Stimulated activated CD4-positive, alpha-beta T cell treated with anti-CD3 and anti-CD28 coated beads, Interleukin-1b, Interleukin-23, amount 100 ng/mL, for 48 hours (primary cell): Measurements from ENCODE around the gene OR6B3.
A peak's percentile ranks its signal among the peaks of the same experiment; 100 is the strongest.

Experiments used
- DNase-seq: peaks from one replicate; pipeline ENCODE4 v3.0.0-alpha.2; 2020

The OR6B3 gene

DNA sequence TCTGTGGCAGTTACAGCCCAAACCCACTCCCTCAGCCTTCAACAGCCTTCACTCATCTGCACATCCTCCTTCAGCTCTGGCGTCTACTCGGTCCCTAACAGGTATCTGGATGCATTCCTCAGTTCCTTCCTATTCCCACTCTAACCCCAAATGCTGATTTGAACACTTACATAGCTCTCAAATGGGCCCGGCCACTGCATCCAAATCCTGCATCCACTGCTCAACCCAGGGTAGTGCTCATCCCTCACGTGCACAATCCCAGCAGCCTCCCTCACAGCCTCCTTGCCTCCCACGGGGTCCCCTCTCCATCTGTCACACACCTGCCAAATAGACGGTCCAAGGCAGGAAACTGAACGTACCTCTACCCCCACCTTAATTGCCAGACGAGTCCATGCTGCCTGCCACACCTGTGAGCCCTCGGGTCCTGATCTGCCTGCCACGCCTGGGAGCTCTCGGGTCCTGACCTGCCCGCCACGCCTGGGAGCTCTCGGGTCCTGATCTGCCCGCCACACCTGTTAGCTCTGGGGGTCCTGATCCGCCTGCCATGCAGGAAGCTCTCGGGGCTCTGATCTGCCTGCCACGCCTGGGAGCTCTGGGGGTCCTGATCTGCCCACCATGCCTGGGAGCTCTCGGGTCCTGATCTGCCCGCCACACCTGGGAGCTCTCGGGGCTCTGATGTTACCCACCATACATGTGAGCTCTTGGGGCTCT, 9.9 kb downstream of the OR6B3 start:
- no peak for DNase-seq

DNA sequence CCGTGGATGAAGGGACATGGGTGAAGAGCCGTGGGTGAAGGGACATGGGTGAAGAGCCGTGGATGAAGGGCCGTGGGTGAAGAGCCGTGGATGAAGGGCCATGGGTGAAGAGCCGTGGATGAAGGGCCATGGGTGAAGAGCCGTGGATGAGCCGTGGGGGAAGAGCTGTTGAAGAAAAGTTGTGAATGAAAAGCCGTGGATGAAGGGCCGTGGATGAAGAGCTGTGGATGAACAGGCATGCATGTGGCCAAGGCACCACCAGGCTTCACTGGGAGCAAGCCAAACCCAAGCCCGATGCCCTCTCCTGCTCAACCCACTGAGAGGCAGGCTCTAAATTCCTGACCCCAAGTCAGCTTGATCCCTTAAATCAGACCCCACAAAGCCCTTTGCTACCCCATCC, 10.6 kb downstream of the OR6B3 start:
- no peak for DNase-seq

DNA sequence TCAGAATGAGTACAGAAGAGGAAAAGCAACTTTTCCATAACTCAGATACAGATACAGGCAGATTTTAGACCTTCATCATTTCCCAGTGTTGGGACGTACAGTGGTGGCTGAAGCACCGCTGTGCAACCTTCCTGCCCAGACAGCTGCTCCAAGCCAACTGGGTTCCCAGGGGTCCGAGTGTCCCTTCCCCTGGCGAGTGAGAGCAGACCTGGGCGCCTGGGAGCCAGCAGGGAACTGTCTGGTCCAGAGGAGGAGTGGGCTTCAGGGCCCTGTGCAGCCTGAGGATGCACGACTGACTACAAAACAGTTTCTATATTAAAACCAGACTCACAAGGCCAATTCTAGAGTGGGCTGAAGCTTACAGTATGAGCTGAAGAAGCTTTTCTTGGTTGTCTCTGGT, 12.0 kb downstream of the OR6B3 start:
- no peak for DNase-seq

GRCh38 chr2:240037358-240037757, 16.0 kb downstream of the OR6B3 start:
- no peak for DNase-seq

GRCh38 chr2:240033330-240033678, 20.0 kb downstream of the OR6B3 start:
- DNase-seq, result no peak

- DNase-seq, result no peak
Measured at GRCh38 chr2:240032406-240033329, 20.7 kb downstream of the OR6B3 start.

GRCh38 chr2:240030379-240031094, 22.8 kb downstream of the OR6B3 start, which contains the start of gene OR6B2:
OR6B2 (minus strand) TSS chr2:240030429; CDS start chr2:240030429, 0 bp downstream.
- DNase-seq, result no peak

DNA sequence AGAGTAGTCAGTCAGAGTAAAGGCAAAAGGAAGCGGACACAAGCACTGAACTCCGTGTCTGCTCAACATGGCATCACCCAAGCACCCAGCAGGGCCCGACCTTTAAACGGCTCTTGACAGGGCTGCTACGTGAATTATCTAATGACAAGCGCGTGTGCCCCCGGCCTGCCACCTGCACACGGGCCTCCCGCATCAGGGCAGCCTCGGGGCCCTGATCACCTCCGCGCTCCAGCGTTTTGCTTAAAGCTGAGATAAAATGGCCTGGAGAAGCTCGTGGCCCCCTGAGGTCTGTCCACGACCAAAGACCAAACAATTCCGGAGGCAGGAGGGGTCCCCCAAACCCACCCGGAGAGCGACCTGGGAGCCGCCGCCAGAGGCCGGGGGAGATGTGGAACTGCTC, 28.6 kb downstream of the OR6B3 start:
- DNase-seq, result peak; percentile 32

- no peak for DNase-seq
Measured at GRCh38 chr2:240023792-240024191, 29.5 kb downstream of the OR6B3 start.

GRCh38 chr2:240021488-240022104, 31.7 kb downstream of the OR6B3 start:
- DNase-seq, result peak; percentile 74

DNA sequence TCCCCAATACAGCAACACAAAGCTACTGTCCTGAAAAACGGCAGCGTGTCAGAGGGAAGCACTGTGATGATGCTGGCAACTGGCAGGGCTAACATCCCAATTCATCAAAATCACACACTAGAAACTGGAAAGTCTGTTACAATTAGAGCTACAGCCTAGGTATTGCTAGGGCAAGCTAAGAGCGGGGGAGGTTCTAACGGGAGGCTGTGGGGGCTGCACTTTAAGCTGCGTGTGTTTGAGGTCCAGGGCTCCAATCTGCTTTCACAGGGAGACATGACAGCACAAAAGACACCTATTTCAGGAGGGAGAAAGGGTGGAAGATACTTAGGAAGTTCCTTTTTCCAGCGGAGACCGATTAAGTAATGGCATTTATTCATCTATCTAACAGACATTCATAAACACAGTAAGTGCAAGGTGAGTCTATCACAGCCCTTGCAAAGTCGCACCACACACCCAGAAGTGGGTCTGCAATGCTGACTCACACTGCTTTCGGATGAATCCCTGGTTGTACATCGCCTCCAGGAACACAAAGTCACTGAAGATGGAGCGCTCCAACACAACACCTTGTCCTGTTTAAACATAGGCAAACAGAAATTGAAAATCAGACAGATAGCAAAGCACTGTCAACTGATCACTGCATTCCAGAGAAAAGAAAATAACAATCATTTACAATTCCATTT, 35.1 kb downstream of the OR6B3 start:
- DNase-seq, result no peak

DNA sequence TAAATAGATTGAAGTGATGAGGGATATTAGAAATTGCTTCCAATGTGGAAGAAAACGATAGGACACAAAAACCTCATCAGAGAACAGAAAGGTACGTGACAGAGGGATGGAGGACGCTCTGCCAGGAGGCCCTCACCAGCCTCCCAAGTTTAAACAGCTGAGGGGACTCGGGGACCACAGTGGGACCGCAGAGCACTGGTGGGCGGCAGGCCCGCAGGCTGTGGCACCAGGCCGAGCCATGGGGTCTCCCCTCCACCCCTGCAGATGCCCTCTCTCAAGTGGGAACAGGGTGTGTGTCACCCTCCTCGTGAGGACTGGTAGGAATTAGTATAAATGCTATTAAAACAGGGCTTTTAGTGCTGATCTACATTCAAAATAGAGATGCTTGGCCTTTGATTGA, 39.0 kb downstream of the OR6B3 start:
- no peak for DNase-seq

DNA sequence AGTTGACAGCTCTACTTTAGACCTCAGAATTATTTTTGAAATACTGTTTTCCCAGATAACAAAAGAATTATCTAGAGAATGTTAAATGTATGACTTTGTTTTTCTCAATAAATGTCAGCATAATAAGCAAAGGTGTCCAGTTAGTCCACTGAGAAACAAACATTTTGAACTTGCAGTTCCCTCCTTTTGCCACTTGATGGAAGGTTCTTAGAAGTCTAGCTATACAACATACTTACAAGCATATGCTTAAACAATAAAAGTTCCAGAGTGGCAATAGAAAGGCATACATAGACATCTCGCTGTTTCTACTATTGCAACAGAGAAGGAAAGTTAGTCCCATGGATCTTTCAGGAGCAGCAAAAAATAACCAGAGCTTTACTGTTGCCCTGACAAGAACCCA, 40.0 kb downstream of the OR6B3 start:
- DNase-seq, result no peak

DNA sequence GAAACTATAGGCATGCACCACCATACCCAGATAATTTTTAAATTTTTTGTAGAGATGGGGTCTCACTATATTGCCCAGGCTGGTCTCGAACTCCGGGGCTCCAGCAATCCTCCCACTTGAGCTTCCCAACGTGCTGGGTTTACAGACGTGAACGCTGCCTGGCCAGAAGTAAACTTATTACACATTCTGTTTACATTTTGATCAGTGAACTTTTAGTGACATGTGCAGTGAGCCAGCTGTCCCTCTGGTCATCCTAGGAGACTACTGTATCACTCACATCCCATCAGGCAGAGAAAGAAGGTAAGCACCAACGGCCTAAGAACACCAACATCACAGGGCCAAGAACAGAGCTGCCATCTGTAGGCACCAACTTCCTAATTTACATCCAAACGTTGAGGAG, 50.3 kb downstream of the OR6B3 start:
- no peak for DNase-seq

- no peak for DNase-seq
Measured at GRCh38 chr2:240000671-240001070, 52.6 kb downstream of the OR6B3 start.

DNA sequence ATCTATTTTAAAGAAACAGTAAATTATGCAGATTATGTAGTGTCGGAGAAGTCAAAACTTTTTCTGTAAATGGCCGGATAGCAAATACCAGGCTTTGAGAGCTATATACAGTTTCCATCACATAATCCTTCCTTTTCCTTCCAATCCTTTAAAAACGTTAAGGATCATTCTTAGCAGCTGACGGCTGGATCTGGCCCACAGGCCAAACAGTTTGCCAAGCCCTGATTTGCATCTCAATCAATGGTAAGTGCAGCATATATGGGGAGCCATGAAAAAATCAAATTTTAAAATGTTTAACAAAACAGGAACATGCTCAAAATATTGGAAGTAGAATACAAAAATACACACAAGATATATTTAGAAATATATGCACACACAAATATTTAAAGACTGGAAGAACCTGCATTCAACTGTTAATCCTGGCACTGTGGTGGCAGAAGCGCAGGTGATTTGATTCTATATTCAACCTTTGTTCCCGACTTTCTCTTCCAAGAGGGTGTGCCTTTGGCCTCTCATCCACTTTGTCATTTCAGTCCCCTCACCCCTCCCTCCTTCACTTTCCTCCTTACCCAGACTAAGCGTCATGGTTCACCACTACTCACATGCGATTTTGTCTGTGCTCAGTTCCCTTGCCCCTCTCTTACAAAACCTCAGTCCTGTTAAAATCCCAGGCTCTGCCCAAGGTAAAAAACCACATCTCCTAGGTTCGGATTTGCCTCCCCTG, 55.5 kb downstream of the OR6B3 start:
- no peak for DNase-seq
